Stimulated activated naive CD8-positive, alpha-beta T cell treated with anti-CD3 and anti-CD28 coated beads, Interleukin-15, Interleukin-2, amounts not matched to agents 100 ng/mL and 50 ng/mL, for 24 hours (primary cell): ENCODE data around the gene ZNF790.
A peak's percentile ranks its signal among the peaks of the same experiment; 100 is the strongest.

ENCODE experiments used
- H3K27ac Mint-ChIP-seq: one replicate; pipeline ENCODE4 v1.8.0; 2021; ENCODE audit warnings: mild to moderate bottlenecking, mixed read lengths
- H3K27me3 Mint-ChIP-seq: one replicate; pipeline ENCODE4 v1.8.0; 2021; ENCODE audit warnings: mixed read lengths
- H3K36me3 Mint-ChIP-seq: one replicate; pipeline ENCODE4 v1.8.0; 2021; ENCODE audit warnings: low read depth, mixed read lengths
- H3K4me1 Mint-ChIP-seq: one replicate; pipeline ENCODE4 v1.8.0; 2021; ENCODE audit warnings: low read depth, mixed read lengths
- H3K4me3 Mint-ChIP-seq: one replicate; pipeline ENCODE4 v1.8.0; 2021; ENCODE audit warnings: mild to moderate bottlenecking, mixed read lengths
- H3K9me3 Mint-ChIP-seq: one replicate; pipeline ENCODE4 v1.8.0; 2021; ENCODE audit warnings: mixed read lengths

Gene ZNF790

GRCh38 chr19:36837906-36838783 lies at the start of gene ZNF790:
Gene ZNF790, minus strand, starts transcription at chr19:36838387. Its CDS starts 12,768 bp downstream, at chr19:36825619.
- peaks cover 70% of the 10 kb centered on the region for H3K36me3 Mint-ChIP-seq
- no peaks in the 10 kb centered on the region for H3K27me3 Mint-ChIP-seq
- H3K27ac Mint-ChIP-seq = peak within 1 kb of the TSS; percentile 32
- H3K9me3 Mint-ChIP-seq = peaks cover 37% of the 10 kb centered on the region
- H3K4me3 Mint-ChIP-seq = no peak within 1 kb of the TSS
- H3K4me1 Mint-ChIP-seq = peaks cover 6% of the 10 kb centered on the region

DNA sequence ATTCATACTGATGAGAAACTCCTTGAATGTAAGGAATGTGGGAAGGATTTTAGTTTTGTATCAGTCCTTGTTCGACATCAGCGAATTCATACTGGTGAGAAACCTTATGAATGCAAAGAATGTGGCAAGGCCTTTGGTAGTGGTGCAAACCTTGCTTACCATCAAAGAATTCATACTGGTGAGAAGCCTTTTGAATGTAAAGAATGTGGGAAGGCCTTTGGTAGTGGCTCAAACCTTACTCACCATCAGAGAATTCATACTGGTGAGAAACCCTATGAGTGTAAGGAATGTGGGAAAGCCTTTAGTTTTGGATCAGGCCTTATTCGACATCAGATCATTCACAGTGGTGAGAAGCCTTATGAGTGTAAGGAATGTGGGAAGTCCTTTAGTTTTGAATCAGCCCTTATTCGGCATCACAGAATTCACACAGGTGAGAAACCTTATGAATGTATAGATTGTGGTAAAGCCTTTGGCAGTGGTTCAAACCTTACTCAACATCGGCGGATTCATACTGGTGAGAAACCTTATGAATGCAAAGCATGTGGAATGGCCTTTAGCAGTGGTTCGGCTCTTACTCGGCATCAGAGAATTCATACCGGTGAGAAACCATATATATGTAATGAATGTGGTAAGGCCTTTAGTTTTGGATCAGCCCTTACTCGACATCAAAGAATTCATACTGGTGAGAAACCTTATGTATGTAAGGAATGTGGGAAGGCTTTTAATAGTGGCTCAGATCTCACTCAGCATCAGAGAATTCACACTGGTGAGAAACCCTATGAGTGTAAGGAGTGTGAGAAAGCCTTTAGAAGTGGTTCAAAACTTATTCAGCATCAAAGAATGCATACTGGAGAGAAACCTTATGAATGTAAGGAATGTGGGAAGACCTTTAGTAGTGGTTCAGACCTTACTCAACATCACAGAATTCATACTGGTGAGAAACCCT lies 39.1 kb upstream of the ZNF790 start:
- H3K27me3 Mint-ChIP-seq = no peaks in the 10 kb centered on the region
- H3K36me3 Mint-ChIP-seq = peaks cover 74% of the 10 kb centered on the region
- no peak overlapping the region for H3K27ac Mint-ChIP-seq
- no peaks in the 10 kb centered on the region for H3K4me1 Mint-ChIP-seq
- peaks cover 39% of the 10 kb centered on the region for H3K9me3 Mint-ChIP-seq
- no peak overlapping the region for H3K4me3 Mint-ChIP-seq

DNA sequence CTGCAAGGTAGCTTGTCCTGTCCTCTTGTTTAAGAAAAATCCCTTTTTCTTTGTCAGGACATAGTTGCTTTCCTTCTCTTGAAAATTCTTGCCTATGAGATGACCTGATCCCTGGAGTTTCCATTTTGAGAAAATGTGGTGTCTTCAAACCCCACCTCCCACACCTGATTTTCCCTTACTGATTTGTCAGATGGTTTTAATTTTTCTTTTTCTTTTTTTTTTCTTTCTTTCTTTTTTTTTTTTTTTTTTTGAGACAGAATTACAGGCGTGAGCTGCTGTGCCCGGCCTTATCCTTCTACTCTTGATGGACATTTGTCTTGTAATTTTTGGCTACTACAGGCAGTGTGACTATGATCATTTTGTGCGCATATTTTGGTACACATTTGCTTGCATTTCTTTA lies 13.7 kb upstream of the ZNF790 start:
- Mint-ChIP-seq H3K27me3 (no peaks in the 10 kb centered on the region), H3K27ac (no peak overlapping the region), H3K4me3 (no peak overlapping the region), H3K36me3 (peaks cover 58% of the 10 kb centered on the region), H3K4me1 (peaks cover 12% of the 10 kb centered on the region), H3K9me3 (peaks cover 25% of the 10 kb centered on the region)

- H3K4me3 Mint-ChIP-seq = no peak within 1 kb of the TSS
- peaks cover 62% of the 10 kb centered on the region for H3K36me3 Mint-ChIP-seq
- H3K4me1 Mint-ChIP-seq = peaks cover 12% of the 10 kb centered on the region
- no peak within 1 kb of the TSS for H3K27ac Mint-ChIP-seq
- no peaks in the 10 kb centered on the region for H3K27me3 Mint-ChIP-seq
- peaks cover 18% of the 10 kb centered on the region for H3K9me3 Mint-ChIP-seq
Observed at GRCh38 chr19:36850559-36851442, 12.6 kb upstream of the ZNF790 start, which contains the start of gene ZNF345. Gene ZNF345, plus strand, starts transcription at chr19:36850876. Its CDS starts 25,955 bp downstream, at chr19:36876831.

GRCh38 chr19:36849701-36850558 lies 11.7 kb upstream of the ZNF790 start:
- Mint-ChIP-seq H3K9me3 (peaks cover 20% of the 10 kb centered on the region), H3K27me3 (no peaks in the 10 kb centered on the region), H3K36me3 (peaks cover 65% of the 10 kb centered on the region), H3K4me3 (no peak overlapping the region), H3K27ac (no peak overlapping the region), H3K4me1 (peaks cover 12% of the 10 kb centered on the region)

DNA sequence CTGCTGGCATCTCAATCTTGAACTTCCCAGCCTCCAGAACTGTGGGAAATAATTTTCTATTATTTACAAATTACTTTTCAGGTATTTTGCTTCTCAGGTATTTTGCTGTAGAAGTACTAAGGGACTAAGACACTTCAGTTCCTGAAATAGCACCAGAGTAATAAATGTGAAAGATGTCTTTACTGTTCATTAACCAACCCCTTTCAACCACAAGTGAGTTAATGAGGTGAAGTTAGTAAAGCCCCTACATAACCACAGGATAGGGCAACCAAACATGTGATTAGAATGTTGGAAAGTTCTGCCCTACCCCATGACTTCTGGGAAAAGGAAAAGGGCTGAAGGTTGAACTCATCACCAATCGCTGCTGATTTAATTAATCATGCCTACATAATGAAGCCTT lies 9.8 kb upstream of the ZNF790 start:
- peaks cover 11% of the 10 kb centered on the region for H3K4me1 Mint-ChIP-seq
- no peaks in the 10 kb centered on the region for H3K27me3 Mint-ChIP-seq
- peak overlapping the region; percentile 70 for H3K4me3 Mint-ChIP-seq
- H3K36me3 Mint-ChIP-seq = peaks cover 63% of the 10 kb centered on the region
- H3K27ac Mint-ChIP-seq = no peak overlapping the region
- peaks cover 14% of the 10 kb centered on the region for H3K9me3 Mint-ChIP-seq

- Mint-ChIP-seq H3K27ac (peak overlapping the region; percentile 32), H3K27me3 (no peaks in the 10 kb centered on the region), H3K4me3 (no peak overlapping the region), H3K9me3 (peaks cover 32% of the 10 kb centered on the region), H3K36me3 (peaks cover 68% of the 10 kb centered on the region), H3K4me1 (peaks cover 6% of the 10 kb centered on the region)
Observed at GRCh38 chr19:36838784-36839324, 667 bp upstream of the ZNF790 start.

GRCh38 chr19:36837176-36837905 lies 846 bp downstream of the ZNF790 start:
- peaks cover 6% of the 10 kb centered on the region for H3K4me1 Mint-ChIP-seq
- H3K27me3 Mint-ChIP-seq = no peaks in the 10 kb centered on the region
- H3K9me3 Mint-ChIP-seq = peaks cover 37% of the 10 kb centered on the region
- H3K4me3 Mint-ChIP-seq = no peak overlapping the region
- H3K27ac Mint-ChIP-seq = no peak overlapping the region
- H3K36me3 Mint-ChIP-seq = peaks cover 68% of the 10 kb centered on the region

DNA sequence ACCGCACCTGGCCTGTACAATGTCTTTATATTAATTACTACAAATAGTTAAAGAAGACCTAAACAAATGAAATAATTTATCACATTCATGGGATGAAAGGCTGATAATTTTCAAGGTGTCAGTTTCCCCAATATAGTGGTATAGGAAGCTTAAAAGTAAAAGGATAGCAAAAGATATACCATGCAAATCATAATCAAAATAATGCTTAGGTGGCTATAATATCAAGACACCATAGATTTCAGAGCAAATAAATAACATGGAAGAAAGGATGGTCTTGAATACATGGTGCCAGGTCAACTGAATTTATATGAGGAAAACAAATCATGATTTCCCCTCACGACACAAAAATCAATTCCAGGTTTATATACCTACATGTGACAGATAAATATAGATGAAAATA lies 4.8 kb downstream of the ZNF790 start:
- Mint-ChIP-seq H3K9me3 (peaks cover 37% of the 10 kb centered on the region), H3K27me3 (no peaks in the 10 kb centered on the region), H3K27ac (no peak overlapping the region), H3K36me3 (peaks cover 76% of the 10 kb centered on the region), H3K4me3 (no peak overlapping the region), H3K4me1 (peaks cover 6% of the 10 kb centered on the region)

- Mint-ChIP-seq H3K27ac (no peak overlapping the region), H3K9me3 (peaks cover 54% of the 10 kb centered on the region), H3K27me3 (no peaks in the 10 kb centered on the region), H3K36me3 (peaks cover 93% of the 10 kb centered on the region), H3K4me3 (no peak overlapping the region), H3K4me1 (no peaks in the 10 kb centered on the region)
Observed at GRCh38 chr19:36821758-36822157, 16.4 kb downstream of the ZNF790 start.

DNA sequence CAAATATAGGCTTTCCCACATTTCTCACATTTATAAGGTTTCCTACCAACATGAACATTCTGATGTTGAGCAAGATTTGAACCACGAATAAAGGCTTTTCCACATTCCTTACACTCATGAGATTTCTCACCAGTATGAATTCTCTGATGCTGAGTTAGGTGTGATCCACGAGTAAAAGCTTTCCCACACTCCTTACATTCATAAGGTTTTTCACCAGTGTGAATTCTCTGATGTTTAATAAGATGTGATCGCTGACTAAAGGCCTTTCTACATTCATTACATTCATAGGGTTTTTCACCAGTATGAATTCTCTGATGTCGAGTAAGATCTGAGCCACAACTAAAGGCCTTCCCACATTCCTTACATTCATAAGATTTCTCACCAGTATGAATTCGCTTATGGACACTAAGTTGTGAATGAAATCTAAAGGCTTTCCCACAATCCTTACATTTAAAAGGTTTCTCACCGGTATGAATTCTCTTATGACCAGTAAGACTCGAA lies 19.0 kb downstream of the ZNF790 start:
- H3K27ac Mint-ChIP-seq = no peak overlapping the region
- H3K9me3 Mint-ChIP-seq = peaks cover 33% of the 10 kb centered on the region
- no peaks in the 10 kb centered on the region for H3K4me1 Mint-ChIP-seq
- H3K36me3 Mint-ChIP-seq = peaks cover 94% of the 10 kb centered on the region
- H3K4me3 Mint-ChIP-seq = no peak overlapping the region
- no peaks in the 10 kb centered on the region for H3K27me3 Mint-ChIP-seq

GRCh38 chr19:36807029-36807428 lies 31.2 kb downstream of the ZNF790 start:
- Mint-ChIP-seq H3K4me3 (no peak overlapping the region), H3K27me3 (no peaks in the 10 kb centered on the region), H3K36me3 (peaks cover 81% of the 10 kb centered on the region), H3K9me3 (peaks cover 37% of the 10 kb centered on the region), H3K27ac (no peak overlapping the region), H3K4me1 (no peaks in the 10 kb centered on the region)

DNA sequence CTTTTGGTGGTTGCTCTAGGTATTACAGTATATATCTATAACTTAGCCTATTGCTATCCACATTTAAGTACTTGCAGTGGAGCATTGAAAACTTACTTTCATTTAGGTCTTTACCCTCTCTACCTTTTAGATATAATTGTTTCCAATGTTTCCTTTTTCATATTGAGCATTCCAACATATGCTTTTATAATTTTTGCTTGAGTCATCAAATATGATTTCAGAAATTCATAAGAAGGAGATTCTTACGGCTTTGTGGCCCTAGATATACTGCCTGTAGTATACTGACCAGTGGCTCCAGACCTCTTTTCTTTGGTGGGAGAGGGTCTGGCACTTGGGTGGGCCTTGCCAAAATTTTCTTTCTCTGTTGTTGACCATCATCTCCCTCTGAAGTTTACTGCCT lies 32.8 kb downstream of the ZNF790 start:
- H3K4me1 Mint-ChIP-seq = no peaks in the 10 kb centered on the region
- peaks cover 80% of the 10 kb centered on the region for H3K36me3 Mint-ChIP-seq
- no peak overlapping the region for H3K27ac Mint-ChIP-seq
- H3K27me3 Mint-ChIP-seq = no peaks in the 10 kb centered on the region
- no peak overlapping the region for H3K4me3 Mint-ChIP-seq
- peaks cover 31% of the 10 kb centered on the region for H3K9me3 Mint-ChIP-seq
